H54 (cell line): ENCODE data around the gene ARHGAP42.
"Not testable (repeated sequence)": the region's sequence is repeated elsewhere in the genome, so short reads cannot be mapped to it uniquely, and the experiment has no call there.

ENCODE experiments used
- DNase-seq: peaks from one replicate; pipeline ENCODE4 v3.0.0; 2011; ENCODE audit warnings: low spot score, mixed read lengths; ENCODE audit not compliant: insufficient read length
- FAIRE-seq: peaks from 3 replicates; lab custom pipeline; 2011; peaks lifted over from hg19 to GRCh38; lab: Jason Lieb, UNC
- POLR2A ChIP-seq: IDR thresholded peaks from 2 replicates; pipeline ENCODE4 v1.6.1; 2011; ENCODE audit warnings: low read depth, mild to moderate bottlenecking, low read length

ARHGAP42 gene

GRCh38 chr11:100746448-100746847, 59.4 kb downstream of the ARHGAP42 start:
- DNase-seq, result no peak
- FAIRE-seq, result peak; percentile 6
- no peak for TF ChIP-seq POLR2A

DNA sequence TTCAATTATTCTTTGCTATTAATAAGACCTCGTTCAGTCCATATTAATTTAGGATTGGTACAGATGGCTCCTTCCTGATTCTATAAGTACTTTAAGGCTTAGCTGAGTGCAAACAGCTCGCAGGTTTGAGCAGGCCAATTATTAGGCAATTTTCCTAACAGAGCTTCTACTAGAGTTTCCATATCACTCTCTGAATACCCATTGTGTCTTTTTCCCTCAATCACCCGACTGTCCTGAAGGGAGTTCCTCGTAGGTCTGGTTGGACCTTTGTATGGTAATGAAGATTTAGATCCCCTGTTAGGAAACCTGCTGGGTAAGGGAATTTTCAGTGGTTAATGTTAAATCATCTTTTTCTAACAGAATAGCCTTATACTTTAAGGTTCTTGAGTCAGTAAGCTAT, 61.1 kb downstream of the ARHGAP42 start:
- FAIRE-seq (no peak), DNase-seq (no peak)
- no peak for TF ChIP-seq POLR2A

DNA sequence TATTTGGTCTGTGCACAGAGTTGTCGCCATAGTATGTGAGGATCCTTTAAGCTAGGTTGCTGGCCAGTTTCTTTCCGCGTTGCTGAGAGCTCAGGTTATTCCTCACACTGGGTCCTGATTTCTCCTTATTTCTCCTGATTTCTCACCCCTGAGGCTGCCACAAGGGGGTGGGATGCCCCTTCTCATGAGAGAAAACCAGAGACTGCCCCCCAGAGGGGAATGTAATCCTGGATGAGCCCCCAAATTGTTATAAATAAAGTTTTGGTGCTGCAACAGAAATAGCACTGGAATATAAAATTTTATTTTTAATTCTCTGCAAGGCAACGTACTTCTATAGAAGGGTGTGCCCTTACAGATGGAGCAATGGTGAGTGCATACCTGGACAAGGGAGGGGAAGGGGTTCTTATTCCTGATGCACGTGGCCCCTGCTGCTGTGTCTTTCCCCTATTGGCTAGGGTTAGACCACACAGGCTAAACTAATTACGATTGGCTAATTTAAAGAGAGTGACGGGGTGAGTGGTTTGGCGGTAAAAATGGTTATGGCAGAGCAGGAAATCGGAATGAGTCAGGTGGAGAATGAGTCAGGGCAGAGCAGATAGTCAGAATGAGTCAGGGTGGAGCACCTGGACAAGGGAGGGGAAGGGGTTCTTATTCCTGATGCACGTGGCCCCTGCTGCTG, 62.9 kb downstream of the ARHGAP42 start:
- DNase-seq, FAIRE-seq: not testable (repeated sequence)

DNA sequence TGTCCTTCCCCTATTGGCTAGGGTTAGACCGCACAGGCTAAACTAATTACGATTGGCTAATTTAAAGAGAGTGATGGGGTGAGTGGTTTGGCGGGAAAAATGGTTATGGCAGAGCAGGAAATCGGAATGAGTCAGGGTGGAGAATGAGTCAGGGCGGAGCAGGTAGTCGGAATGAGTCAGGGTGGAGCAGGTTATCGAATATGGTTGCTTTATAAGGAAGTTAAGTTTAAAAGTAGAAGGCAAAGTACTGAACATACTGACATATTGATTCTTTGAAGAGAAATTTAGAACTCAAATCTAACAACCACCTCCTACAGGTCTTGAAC, 63.4 kb downstream of the ARHGAP42 start:
- FAIRE-seq, DNase-seq: not testable (repeated sequence)

GRCh38 chr11:100752371-100753171, 65.5 kb downstream of the ARHGAP42 start:
- DNase-seq, result no peak

DNA sequence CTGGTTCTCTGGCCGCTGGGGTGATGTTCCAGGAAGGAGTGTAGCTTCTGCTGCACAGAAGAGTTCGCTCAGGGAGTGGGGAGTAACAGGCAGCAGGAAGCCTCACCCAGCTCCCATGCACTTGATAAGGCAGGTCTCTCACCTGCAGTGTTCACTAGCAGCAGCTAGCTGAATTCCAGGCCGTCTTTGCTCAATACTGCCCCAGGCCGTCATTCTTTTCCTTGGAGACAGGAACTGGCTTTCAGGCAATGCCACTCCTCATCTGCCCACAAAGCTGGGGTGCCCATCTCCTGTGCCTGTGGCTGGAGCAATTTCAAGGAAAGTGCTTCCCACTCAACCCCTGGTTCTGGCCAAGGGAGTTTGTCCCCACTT, 66.1 kb downstream of the ARHGAP42 start:
- DNase-seq (no peak), FAIRE-seq (no peak)
- no peak for TF ChIP-seq POLR2A

More at GRCh38 chr11:100752371-100753171, 65.5 kb downstream of the ARHGAP42 start:
- no peak for TF ChIP-seq POLR2A
- FAIRE-seq, result no peak

DNA sequence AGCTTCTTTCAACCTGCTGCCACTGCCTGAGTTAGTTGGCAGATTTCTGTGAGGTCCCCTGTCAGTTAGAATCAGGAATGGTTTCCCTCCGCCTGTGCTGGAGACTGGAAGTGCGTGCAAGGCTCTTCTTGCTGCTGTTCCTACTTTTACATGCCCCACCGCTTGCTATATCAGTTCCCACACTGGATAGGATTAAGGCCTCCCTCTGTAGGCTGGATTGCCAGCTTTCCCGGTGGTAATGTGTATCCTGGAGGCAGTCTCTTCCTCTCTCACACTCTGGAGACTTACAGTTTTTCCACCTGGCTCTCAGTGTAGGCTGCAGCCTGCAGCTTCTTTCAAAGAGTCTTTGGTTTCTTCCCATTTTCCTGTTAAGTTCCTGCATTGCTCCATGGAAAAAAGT, 66.5 kb downstream of the ARHGAP42 start:
- DNase-seq (no peak), FAIRE-seq (no peak)
- no peak for TF ChIP-seq POLR2A

DNA sequence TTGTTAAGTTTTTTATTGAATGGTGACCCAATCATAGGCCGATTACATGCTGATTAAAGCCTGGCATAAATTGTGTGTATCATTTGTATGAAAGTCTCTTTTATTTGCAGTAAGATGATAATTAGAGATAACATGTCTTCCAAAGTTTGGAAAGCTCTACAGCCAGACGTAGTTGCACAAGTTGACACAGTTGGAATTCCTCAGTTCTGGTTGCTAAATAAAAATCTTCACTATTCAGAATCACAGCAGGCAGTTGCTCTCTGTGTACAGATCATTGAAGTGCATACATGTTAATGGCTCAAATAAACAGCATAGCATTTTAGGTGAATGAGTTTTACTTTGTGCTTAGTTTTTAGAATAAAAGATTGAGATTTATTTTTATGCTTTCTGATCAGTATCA, 69.5 kb downstream of the ARHGAP42 start:
- DNase-seq (no peak), FAIRE-seq (no peak)
- TF ChIP-seq POLR2A, result no peak

GRCh38 chr11:100757646-100758045, 70.6 kb downstream of the ARHGAP42 start:
- no peak for DNase-seq
- no peak for TF ChIP-seq POLR2A
- FAIRE-seq, result no peak

GRCh38 chr11:100759106-100759505, 72.0 kb downstream of the ARHGAP42 start:
- FAIRE-seq (no peak), DNase-seq (no peak)
- no peak for TF ChIP-seq POLR2A

- FAIRE-seq (no peak), DNase-seq (no peak)
- no peak for TF ChIP-seq POLR2A
Observed at GRCh38 chr11:100759856-100760255, 72.8 kb downstream of the ARHGAP42 start.

- FAIRE-seq (no peak), DNase-seq (no peak)
- no peak for TF ChIP-seq POLR2A
Observed at GRCh38 chr11:100760744-100761143, 73.7 kb downstream of the ARHGAP42 start.

DNA sequence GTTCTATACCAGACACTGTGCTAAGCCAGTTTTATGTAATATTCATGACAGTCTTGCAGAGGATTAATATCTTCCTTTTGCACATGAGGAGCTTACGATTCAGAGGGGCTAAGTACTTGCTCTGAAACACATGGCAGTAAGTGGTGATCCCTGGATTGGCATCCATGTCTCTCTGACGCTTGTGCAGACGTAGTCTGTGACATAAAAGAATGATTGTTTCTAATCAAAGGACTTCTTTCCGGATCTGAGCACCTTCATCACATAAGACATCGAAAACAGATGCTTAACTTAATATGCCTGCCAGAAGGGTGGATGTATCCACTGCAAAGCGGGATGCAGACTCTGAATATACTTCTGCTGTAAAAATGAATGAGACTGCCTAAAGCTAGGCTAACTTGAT, 74.8 kb downstream of the ARHGAP42 start:
- TF ChIP-seq POLR2A, result no peak
- DNase-seq, result no peak
- FAIRE-seq, result no peak

DNA sequence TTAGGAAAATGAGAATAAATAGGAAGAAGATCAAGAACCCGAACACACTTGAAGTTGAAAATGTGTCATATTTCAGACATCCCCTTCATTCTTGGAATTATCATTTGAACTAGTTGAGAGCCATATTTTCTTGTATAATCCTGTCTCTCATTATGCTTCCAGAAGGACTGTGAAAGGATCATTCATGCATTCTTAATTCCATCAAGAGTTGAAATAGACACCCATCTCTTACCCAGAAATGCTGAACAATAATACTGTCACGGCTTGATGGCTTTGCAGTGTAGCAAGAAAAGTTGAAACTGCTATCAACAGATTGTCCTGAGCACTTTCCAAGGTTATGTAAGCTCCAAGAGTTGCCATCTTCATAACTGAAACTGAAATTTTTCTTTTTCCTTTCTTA, 79.7 kb downstream of the ARHGAP42 start:
- no peak for TF ChIP-seq POLR2A
- DNase-seq (no peak), FAIRE-seq (no peak)

GRCh38 chr11:100769165-100769564, 82.1 kb downstream of the ARHGAP42 start:
- no peak for TF ChIP-seq POLR2A
- FAIRE-seq, result no peak
- DNase-seq, result no peak

GRCh38 chr11:100769617-100770016, 82.5 kb downstream of the ARHGAP42 start:
- no peak for FAIRE-seq
- TF ChIP-seq POLR2A, result no peak

More at GRCh38 chr11:100769617-100770016, 82.5 kb downstream of the ARHGAP42 start:
- no peak for DNase-seq
